HCT116 (cell line): ENCODE data around the gene GALNT13.

Experiments used
- ATF3 ChIP-seq: IDR thresholded peaks from 2 replicates; pipeline ENCODE4 v1.6.1; 2012
- CTCF ChIP-seq, 3 experiments: fragments of 200-600 bp in 1 of 3; sonication (generic) in 1 of 3; IDR thresholded peaks in 2 of 3; conservative IDR thresholded peaks in 1 of 3; 2 replicates each; pipeline ENCODE4 v1.5.1; 2012 to 2017; ENCODE audit warnings: low read depth in 2 of 3, low read length in 2 of 3, antibody characterized with exemption in 1 of 3, borderline replicate concordance in 1 of 3, control low read depth in 1 of 3, mild to moderate bottlenecking in 1 of 3, mixed read lengths in 1 of 3, mixed run types in 1 of 3, moderate library complexity in 1 of 3; ENCODE audit not compliant: insufficient read depth in 1 of 3
- EZH2 ChIP-seq: fragments of 200-600 bp; sonication (generic); IDR thresholded peaks from 2 replicates; pipeline ENCODE4 v1.6.1; 2017; ENCODE audit warnings: antibody characterized with exemption, mixed run types
- EZH2phosphoT487 ChIP-seq: fragments of 200-600 bp; IDR thresholded peaks from 2 replicates; pipeline ENCODE4 v1.6.1; 2018; ENCODE audit warnings: antibody characterized with exemption, borderline replicate concordance
- FOSL1 ChIP-seq: IDR thresholded peaks from 2 replicates; pipeline ENCODE4 v1.6.1; 2012; ENCODE audit warnings: low read depth
- MAX ChIP-seq: IDR thresholded peaks from 2 replicates; pipeline ENCODE4 v1.6.1; 2012
- POLR2A ChIP-seq: IDR thresholded peaks from 2 replicates; pipeline ENCODE4 v1.7.0; 2011; ENCODE audit warnings: borderline replicate concordance; ENCODE audit not compliant: insufficient read depth, insufficient read length; ENCODE audit errors: extremely low read depth
- POLR2AphosphoS5 ChIP-seq: IDR thresholded peaks from 2 replicates; pipeline ENCODE4 v1.6.1; 2011; ENCODE audit warnings: mild to moderate bottlenecking, low read depth, low read length, moderate library complexity
- REST ChIP-seq: IDR thresholded peaks from 2 replicates; pipeline ENCODE4 v1.6.1; 2012; ENCODE audit warnings: low read depth
- SP1 ChIP-seq: IDR thresholded peaks from 2 replicates; pipeline ENCODE4 v1.6.1; 2012; ENCODE audit warnings: low read depth
- YY1 ChIP-seq: IDR thresholded peaks from 2 replicates; pipeline ENCODE4 v1.6.1; 2011; ENCODE audit warnings: low read length, low read depth, moderate library complexity, mild to moderate bottlenecking; ENCODE audit not compliant: insufficient replicate concordance; ENCODE audit errors: extremely low read depth

- TF ChIP-seq EZH2 (no peak), MAX (no peak), CTCF (IDR thresholded peaks at IDR 0.05 in 2 of 3, conservative IDR thresholded peaks at IDR 0.05 in 1 of 3; ENCODE audit: borderline replicate concordance in 1 of 3, insufficient read depth in 1 of 3, low read depth in 2 of 3, low read length in 2 of 3) (no peak), ATF3 (no peak), POLR2A (no peak), FOSL1 (no peak), EZH2phosphoT487 (no peak), POLR2AphosphoS5 (no peak), REST (no peak), YY1 (no peak), SP1 (no peak)
Measured at GRCh38 chr2:154477319-154477718, 605.6 kb downstream of the GALNT13 start.
